Karpas-422 (cell line): ENCODE results near the gene FOXL1. TPM values are rescaled to one million over a fixed set of nuclear protein-coding genes. Genes with fewer than 3 reads are reported as not detected.

Experiments
- DNase-seq: peaks from one replicate; pipeline ENCODE4 v3.0.0-alpha.2; 2015
- H2AFZ ChIP-seq: fragments of 200-600 bp; sonication (generic); 2 replicates; pipeline ENCODE4 v1.6.1; 2014; ENCODE audit warnings: antibody characterized with exemption, low read length, mixed read lengths
- H3K27ac ChIP-seq: fragments of 200-600 bp; sonication (generic); 2 replicates; pipeline ENCODE4 v1.5.1; 2014; ENCODE audit warnings: mild to moderate bottlenecking, low read length, moderate library complexity
- H3K27me3 ChIP-seq: fragments of 200-600 bp; sonication (generic); 2 replicates; pipeline ENCODE4 v1.6.1; 2014; ENCODE audit warnings: low read length, mixed read lengths
- H3K36me3 ChIP-seq: fragments of 200-600 bp; sonication (generic); 2 replicates; pipeline ENCODE4 v1.6.1; 2014; ENCODE audit warnings: low read length, mixed read lengths; ENCODE audit not compliant: insufficient read depth
- H3K4me1 ChIP-seq: fragments of 200-600 bp; sonication (generic); 2 replicates; pipeline ENCODE4 v1.6.1; 2014; ENCODE audit warnings: mild to moderate bottlenecking, low read length, mixed read lengths
- H3K4me2 ChIP-seq: fragments of 200-600 bp; sonication (generic); 2 replicates; pipeline ENCODE4 v1.6.1; 2014; ENCODE audit warnings: low read length, low read depth, mild to moderate bottlenecking; ENCODE audit not compliant: poor library complexity, severe bottlenecking
- H3K4me3 ChIP-seq: fragments of 200-600 bp; sonication (generic); 2 replicates; pipeline ENCODE4 v1.5.1; 2014; ENCODE audit warnings: mild to moderate bottlenecking, antibody characterized with exemption, low read length, mixed read lengths
- H3K79me2 ChIP-seq: fragments of 200-600 bp; sonication (generic); 2 replicates; pipeline ENCODE4 v1.6.1; 2014; ENCODE audit warnings: mild to moderate bottlenecking, low read length, mixed read lengths
- H3K9ac ChIP-seq: fragments of 200-600 bp; sonication (generic); 2 replicates; pipeline ENCODE4 v1.6.0; 2014; ENCODE audit warnings: low read length
- H3K9me2 ChIP-seq: fragments of 200-600 bp; sonication (generic), shearing (Covaris generic); replicated peaks from 2 replicates; pipeline ENCODE4 v1.6.0; 2014; ENCODE audit warnings: mild to moderate bottlenecking, low read length, moderate library complexity; ENCODE audit not compliant: insufficient read depth
- H3K9me3 ChIP-seq: fragments of 300-700, 200-600 bp; sonication (generic); 2 replicates; pipeline ENCODE4 v1.6.1; 2014; ENCODE audit warnings: low read length, mixed read lengths
- H4K20me1 ChIP-seq: fragments of 200-600 bp; sonication (generic); 2 replicates; pipeline ENCODE4 v1.6.1; 2014; ENCODE audit warnings: mild to moderate bottlenecking, antibody characterized with exemption, low read length, low read depth; ENCODE audit not compliant: insufficient read depth
- total RNA-seq: library from RNA; depleted of rRNA; stranded (reverse); fragments of >200 nt; shearing (Covaris generic); gene quantifications from 2 replicates; pipeline ENCODE4 v1.2.3, GENCODE V29; 2014; ENCODE audit warnings: low replicate concordance

The FOXL1 gene
- total RNA-seq, 1 experiment from 2014 or later = not detected

DNA sequence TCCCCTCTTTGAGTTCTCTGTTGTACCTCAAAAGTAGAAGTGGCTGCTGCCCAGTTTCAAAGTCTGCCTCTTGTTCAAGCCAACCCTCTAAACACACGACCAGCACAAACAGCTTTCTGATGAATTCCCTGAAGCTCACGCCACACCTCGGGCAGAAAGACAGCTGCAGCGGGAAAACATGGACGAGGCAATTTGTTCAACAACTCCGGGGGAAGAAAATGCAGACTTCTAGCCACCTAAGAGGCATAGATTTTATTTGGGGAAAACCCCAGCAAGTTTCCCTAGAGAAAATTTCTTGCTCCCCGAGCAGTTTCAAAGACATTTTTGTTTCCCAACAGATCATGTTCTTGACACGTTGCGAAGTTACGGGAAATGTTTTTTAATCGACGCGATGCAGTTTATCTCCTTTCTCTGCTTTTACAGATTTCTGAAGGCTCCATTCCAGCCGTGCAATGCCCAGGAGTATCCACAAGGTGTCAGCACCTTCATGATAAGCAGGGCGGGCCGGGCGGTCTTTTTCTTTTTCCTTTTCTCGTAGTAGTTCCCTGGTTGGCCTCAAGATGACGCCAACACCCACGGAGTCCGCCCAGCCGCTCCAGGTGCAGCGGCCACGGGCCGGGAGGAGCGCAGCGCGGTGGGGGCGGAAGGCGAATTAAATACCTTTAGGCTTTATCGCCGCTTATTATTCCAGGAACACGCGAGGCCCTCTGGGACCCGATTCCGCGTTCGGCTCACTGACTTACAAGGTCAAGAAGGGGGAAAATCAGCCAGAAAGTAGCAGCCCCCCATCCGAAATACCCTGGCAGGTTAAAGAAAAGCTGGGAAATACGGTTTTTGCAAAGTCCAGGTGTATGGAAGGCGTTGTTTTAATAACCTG, 14.6 kb upstream of the FOXL1 start:
- no peaks in the 10 kb centered on the region for H3K36me3 ChIP-seq
- H2AFZ ChIP-seq = no peak overlapping the region
- peak overlapping the region; percentile 34 for H3K4me2 ChIP-seq
- no peak overlapping the region for H3K27ac ChIP-seq
- no peaks in the 10 kb centered on the region for H3K27me3 ChIP-seq
- peak; percentile 94 for DNase-seq
- H3K79me2 ChIP-seq = no peaks in the 10 kb centered on the region
- H3K4me3 ChIP-seq = no peak overlapping the region
- H3K4me1 ChIP-seq = no peaks in the 10 kb centered on the region
- H3K9me2 ChIP-seq = no peaks in the 10 kb centered on the region
- H3K9ac ChIP-seq = no peak overlapping the region
- H3K9me3 ChIP-seq = no peaks in the 10 kb centered on the region
- no peaks in the 10 kb centered on the region for H4K20me1 ChIP-seq

DNA sequence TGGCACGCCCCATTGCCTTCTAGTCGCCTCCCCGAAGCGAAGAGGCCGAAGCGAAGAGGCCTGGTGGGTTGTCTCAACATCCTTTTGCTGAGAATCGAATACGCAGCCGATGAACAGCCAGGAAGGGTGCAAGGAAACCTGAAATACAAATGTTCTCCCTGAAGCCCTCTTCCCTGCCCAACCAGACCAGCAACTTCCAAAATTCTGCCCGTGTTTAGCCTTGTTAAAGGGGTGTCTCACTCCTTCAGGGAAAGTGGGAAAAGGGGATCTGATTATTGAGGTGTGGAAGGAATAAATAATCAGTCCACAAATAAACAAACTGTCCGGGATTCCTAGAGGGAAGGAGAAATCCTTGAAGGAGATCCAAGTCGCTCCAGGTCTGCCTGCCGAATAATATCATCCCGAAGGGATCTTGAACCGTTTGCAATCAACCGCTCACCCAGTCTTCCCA, 13.1 kb upstream of the FOXL1 start:
- Histone ChIP-seq H3K4me2 (no peak overlapping the region), H3K9me3 (no peaks in the 10 kb centered on the region), H2AFZ (no peak overlapping the region), H3K9me2 (no peaks in the 10 kb centered on the region), H3K36me3 (no peaks in the 10 kb centered on the region), H3K27me3 (no peaks in the 10 kb centered on the region), H3K9ac (no peak overlapping the region), H3K27ac (no peak overlapping the region), H3K4me3 (no peak overlapping the region), H3K79me2 (no peaks in the 10 kb centered on the region), H4K20me1 (no peaks in the 10 kb centered on the region), H3K4me1 (no peaks in the 10 kb centered on the region)
- no peak for DNase-seq

DNA sequence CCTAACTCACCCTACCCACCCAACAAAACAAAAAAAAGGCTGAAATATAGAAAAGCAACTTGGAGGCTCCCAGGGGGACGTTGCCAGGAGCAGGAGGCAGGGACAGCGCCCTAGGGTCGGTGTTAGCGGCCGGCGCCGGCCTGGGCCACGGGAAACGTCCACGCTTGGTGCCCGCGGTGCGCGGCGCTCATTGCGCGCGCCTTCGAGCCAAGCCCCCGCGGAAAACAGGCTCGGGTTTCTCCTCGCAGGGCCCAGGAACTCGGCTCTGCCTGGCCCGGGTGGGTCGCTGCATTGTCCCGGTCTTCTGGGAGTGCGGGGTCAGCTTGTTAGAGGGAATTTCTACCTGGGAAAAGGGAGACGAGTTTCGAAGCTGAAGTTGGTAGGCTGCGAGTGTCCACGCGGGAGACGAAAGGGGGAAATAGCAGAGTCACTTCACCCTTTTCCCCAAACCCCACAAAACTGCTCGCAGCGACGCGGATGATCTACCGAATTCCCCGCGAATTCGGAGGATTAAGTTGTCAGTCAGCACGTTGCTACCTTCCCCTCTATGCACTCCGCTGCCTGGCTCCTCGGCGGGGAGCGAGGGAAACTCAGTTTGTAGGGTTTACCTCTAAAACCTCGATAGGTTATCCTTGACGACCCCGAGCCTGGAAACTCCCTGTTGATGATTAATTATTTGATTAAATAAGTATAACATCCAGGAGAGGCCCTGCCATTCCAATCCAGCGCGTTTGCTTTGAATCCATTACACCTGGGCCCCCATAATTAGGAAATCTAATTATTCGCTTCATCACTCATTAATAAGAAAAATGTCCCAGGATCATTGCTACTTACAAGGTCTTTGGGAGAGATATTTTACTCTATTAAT, 12.5 kb upstream of the FOXL1 start:
- Histone ChIP-seq H3K36me3 (no peaks in the 10 kb centered on the region), H3K4me3 (no peak overlapping the region), H2AFZ (no peak overlapping the region), H3K27me3 (no peaks in the 10 kb centered on the region), H3K4me1 (no peaks in the 10 kb centered on the region), H3K9ac (no peak overlapping the region), H4K20me1 (no peaks in the 10 kb centered on the region), H3K9me2 (no peaks in the 10 kb centered on the region), H3K27ac (no peak overlapping the region), H3K9me3 (no peaks in the 10 kb centered on the region), H3K79me2 (no peaks in the 10 kb centered on the region), H3K4me2 (no peak overlapping the region)
- no peak for DNase-seq

DNA sequence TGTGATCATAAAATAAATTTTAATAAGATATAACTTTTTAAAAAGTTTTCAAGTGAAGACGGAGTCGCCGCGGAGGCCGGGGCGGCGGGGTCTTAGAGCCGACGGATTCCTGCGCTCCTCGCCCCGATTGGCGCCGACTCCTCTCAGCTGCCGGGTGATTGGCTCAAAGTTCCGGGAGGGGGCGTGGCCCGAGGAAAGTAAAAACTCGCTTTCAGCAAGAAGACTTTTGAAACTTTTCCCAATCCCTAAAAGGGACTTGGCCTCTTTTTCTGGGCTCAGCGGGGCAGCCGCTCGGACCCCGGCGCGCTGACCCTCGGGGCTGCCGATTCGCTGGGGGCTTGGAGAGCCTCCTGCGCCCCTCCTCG, 11.8 kb upstream of the FOXL1 start, which contains the start of gene FOXC2:
FOXC2 (plus strand) TSS at position 229 of the 365 bp plus-strand sequence. CDS start 507 bp downstream, outside the sequence.
- DNase-seq = no peak
- Histone ChIP-seq H3K9ac (no peak within 1 kb of the TSS), H3K27me3 (no peaks in the 10 kb centered on the region), H4K20me1 (no peaks in the 10 kb centered on the region), H3K4me3 (no peak within 1 kb of the TSS), H3K9me3 (no peaks in the 10 kb centered on the region), H2AFZ (no peak within 1 kb of the TSS), H3K4me1 (no peaks in the 10 kb centered on the region), H3K27ac (no peak within 1 kb of the TSS), H3K4me2 (no peak within 1 kb of the TSS), H3K79me2 (no peaks in the 10 kb centered on the region), H3K36me3 (no peaks in the 10 kb centered on the region), H3K9me2 (no peaks in the 10 kb centered on the region)

DNA sequence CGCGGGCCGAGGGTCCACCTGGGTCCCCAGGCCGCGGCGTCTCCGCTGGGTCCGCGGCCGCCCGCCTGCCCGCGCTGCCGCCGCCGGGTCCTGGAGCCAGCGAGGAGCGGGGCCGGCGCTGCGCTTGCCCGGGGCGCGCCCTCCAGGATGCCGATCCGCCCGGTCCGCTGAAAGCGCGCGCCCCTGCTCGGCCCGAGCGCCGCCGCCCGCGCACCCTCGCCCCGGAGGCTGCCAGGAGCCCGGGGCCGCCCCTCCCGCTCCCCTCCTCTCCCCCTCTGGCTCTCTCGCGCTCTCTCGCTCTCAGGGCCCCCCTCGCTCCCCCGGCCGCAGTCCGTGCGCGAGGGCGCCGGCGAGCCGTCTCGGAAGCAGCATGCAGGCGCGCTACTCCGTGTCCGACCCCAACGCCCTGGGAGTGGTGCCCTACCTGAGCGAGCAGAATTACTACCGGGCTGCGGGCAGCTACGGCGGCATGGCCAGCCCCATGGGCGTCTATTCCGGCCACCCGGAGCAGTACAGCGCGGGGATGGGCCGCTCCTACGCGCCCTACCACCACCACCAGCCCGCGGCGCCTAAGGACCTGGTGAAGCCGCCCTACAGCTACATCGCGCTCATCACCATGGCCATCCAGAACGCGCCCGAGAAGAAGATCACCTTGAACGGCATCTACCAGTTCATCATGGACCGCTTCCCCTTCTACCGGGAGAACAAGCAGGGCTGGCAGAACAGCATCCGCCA, 11.2 kb upstream of the FOXL1 start:
- Histone ChIP-seq H3K9me3 (no peaks in the 10 kb centered on the region), H3K4me1 (no peaks in the 10 kb centered on the region), H3K4me3 (no peak overlapping the region), H3K9ac (no peak overlapping the region), H3K9me2 (no peaks in the 10 kb centered on the region), H3K36me3 (no peaks in the 10 kb centered on the region), H3K27me3 (no peaks in the 10 kb centered on the region), H4K20me1 (no peaks in the 10 kb centered on the region), H3K4me2 (no peak overlapping the region), H2AFZ (no peak overlapping the region), H3K79me2 (no peaks in the 10 kb centered on the region), H3K27ac (no peak overlapping the region)
- no peak for DNase-seq

DNA sequence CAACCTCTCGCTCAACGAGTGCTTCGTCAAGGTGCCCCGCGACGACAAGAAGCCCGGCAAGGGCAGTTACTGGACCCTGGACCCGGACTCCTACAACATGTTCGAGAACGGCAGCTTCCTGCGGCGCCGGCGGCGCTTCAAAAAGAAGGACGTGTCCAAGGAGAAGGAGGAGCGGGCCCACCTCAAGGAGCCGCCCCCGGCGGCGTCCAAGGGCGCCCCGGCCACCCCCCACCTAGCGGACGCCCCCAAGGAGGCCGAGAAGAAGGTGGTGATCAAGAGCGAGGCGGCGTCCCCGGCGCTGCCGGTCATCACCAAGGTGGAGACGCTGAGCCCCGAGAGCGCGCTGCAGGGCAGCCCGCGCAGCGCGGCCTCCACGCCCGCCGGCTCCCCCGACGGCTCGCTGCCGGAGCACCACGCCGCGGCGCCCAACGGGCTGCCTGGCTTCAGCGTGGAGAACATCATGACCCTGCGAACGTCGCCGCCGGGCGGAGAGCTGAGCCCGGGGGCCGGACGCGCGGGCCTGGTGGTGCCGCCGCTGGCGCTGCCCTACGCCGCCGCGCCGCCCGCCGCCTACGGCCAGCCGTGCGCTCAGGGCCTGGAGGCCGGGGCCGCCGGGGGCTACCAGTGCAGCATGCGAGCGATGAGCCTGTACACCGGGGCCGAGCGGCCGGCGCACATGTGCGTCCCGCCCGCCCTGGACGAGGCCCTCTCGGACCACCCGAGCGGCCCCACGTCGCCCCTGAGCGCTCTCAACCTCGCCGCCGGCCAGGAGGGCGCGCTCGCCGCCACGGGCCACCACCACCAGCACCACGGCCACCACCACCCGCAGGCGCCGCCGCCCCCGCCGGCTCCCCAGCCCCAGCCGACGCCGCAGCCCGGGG, 10.4 kb upstream of the FOXL1 start:
- no peak for DNase-seq
- no peaks in the 10 kb centered on the region for H3K36me3 ChIP-seq
- H3K27ac ChIP-seq = no peak overlapping the region
- H3K4me3 ChIP-seq = no peak overlapping the region
- H3K4me1 ChIP-seq = no peaks in the 10 kb centered on the region
- no peaks in the 10 kb centered on the region for H3K9me2 ChIP-seq
- H3K9ac ChIP-seq = no peak overlapping the region
- no peaks in the 10 kb centered on the region for H3K9me3 ChIP-seq
- H3K79me2 ChIP-seq = no peaks in the 10 kb centered on the region
- H4K20me1 ChIP-seq = no peaks in the 10 kb centered on the region
- no peak overlapping the region for H2AFZ ChIP-seq
- no peaks in the 10 kb centered on the region for H3K27me3 ChIP-seq
- H3K4me2 ChIP-seq = no peak overlapping the region

DNA sequence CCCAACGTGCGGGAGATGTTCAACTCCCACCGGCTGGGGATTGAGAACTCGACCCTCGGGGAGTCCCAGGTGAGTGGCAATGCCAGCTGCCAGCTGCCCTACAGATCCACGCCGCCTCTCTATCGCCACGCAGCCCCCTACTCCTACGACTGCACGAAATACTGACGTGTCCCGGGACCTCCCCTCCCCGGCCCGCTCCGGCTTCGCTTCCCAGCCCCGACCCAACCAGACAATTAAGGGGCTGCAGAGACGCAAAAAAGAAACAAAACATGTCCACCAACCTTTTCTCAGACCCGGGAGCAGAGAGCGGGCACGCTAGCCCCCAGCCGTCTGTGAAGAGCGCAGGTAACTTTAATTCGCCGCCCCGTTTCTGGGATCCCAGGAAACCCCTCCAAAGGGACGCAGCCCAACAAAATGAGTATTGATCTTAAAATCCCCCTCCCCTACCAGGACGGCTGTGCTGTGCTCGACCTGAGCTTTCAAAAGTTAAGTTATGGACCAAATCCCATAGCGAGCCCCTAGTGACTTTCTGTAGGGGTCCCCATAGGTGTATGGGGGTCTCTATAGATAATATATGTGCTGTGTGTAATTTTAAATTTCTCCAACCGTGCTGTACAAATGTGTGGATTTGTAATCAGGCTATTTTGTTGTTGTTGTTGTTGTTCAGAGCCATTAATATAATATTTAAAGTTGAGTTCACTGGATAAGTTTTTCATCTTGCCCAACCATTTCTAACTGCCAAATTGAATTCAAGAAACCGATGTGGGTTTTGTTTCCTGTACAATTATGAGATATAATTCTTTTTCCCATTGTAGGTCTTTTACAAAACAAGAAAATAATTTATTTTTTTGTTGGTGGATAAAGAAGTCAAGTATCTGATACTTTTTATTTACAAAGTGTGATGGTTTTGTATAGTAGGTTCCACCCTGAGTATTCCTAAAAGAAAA, 9.4 kb upstream of the FOXL1 start:
- DNase-seq = no peak
- H3K9me2 ChIP-seq = no peaks in the 10 kb centered on the region
- no peaks in the 10 kb centered on the region for H3K9me3 ChIP-seq
- H3K9ac ChIP-seq = no peak overlapping the region
- no peak overlapping the region for H3K4me2 ChIP-seq
- H3K4me3 ChIP-seq = no peak overlapping the region
- no peak overlapping the region for H2AFZ ChIP-seq
- H3K79me2 ChIP-seq = no peaks in the 10 kb centered on the region
- H3K27ac ChIP-seq = no peak overlapping the region
- H3K36me3 ChIP-seq = no peaks in the 10 kb centered on the region
- no peaks in the 10 kb centered on the region for H3K4me1 ChIP-seq
- no peaks in the 10 kb centered on the region for H4K20me1 ChIP-seq
- no peaks in the 10 kb centered on the region for H3K27me3 ChIP-seq
